Activated CD4-positive, alpha-beta T cell treated with anti-CD3 and anti-CD28 coated beads, Interleukin-2, amount 50 U/mL, for 24 hours (primary cell): Measurements from ENCODE around the gene CPNE4.
"Not testable (repeated sequence)": the region's sequence is repeated elsewhere in the genome, so short reads cannot be mapped to it uniquely, and the experiment has no call there.

Experiments used
- DNase-seq, 2 donors: peaks; one replicate each; pipeline ENCODE4 v3.0.0-alpha.2; 2020; ENCODE audit warnings: low read depth in 1 of 2, low spot score in 1 of 2

CPNE4 gene

GRCh38 chr3:132017137-132017536 lies 17.7 kb downstream of the CPNE4 start:
- DNase-seq = no peak

- DNase-seq = no peak
These were observed 18.5 kb downstream of the CPNE4 start for GRCh38 chr3:132016061-132017041.

- no peak for DNase-seq
These were observed 20.7 kb downstream of the CPNE4 start for GRCh38 chr3:132014105-132014504.

- DNase-seq = no peak
These were observed 25.6 kb downstream of the CPNE4 start for GRCh38 chr3:132009241-132009640.

DNA sequence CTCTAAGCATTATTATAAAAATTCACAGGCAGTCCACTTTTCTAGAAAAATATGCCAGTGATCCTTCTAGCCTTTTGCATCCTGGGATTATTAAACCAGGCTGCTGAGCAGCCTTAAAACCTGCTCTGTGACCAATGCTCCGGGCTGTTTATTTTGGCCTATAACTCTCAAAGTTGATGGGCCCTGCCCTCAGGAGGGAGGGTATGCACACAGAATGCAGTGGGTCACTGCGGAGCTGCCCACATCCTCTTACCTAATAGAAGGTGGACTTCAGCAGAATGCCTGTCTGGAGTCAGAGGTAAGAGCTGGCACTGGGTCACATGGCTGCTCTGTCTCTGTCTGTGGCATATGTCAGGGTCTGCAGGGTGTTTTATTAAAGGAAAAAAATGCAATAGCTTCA lies 26.0 kb downstream of the CPNE4 start:
- no peak for DNase-seq

GRCh38 chr3:132007617-132008016 lies 27.2 kb downstream of the CPNE4 start:
- no peak for DNase-seq

DNA sequence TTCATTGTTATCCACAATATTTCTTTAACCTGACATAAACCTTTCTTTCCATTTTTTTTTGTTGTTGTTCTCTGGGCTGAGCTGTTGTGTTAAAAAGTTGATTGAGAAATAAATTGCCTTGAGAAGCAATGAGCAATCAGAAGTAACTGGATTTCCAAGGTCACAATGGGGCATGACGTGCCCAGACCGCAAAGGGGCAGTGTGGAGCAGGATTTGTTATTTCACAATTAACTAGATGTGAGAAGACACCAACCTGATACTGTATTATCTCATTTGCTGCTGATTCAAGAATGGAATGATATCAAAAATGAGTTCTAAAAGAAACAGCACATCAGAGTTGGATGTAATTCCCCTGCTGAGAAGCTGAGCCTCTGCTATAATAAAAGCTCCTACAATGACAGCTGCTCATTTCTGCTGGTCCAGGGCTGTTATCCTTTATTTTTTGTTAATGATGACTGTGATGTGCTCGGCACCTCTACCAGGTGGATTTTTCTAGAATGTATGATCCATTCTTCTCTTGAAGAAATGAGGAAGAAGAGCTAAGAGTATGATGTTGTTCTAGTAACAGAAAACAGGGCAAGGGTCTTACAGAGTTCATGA lies 28.1 kb downstream of the CPNE4 start:
- no peak for DNase-seq

DNA sequence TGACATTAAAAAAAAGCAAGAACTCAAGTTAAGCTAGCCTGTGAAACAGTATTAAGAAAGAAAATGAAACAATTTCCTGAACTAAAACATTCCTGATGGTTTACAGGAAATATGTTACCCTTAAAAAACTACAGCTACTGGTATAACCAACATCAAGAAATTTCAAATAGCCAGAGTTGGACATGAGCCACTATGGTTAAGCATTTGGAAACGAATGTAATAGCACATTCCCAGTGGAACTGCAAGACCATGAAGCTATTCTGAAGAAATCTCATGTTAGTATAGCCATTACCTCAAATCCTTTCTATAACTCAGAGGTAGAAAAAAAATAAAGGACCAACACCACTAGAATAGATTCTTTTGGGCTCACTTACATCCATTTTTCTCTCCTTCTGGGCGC lies 30.2 kb downstream of the CPNE4 start:
- no peak for DNase-seq

- no peak for DNase-seq
These were observed 31.1 kb downstream of the CPNE4 start for GRCh38 chr3:132003685-132004084.

DNA sequence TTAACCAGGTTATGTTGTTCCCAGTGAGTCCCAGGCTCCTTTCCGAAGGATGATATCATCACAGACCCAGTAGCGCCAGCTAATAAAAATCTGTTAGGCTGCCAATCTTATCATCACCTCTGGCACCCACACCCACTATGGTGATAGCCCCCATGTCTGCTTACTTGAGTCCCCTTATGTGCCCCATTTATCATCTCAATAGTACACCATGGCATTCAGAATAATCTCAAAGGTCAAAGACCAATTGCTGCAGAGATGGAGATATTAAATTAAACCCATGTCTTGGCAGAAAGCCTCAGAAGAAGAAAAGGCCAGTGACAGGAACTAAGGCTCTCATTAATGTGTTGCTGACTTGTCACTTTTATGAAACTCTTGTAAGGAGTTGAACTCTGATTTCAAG lies 32.8 kb downstream of the CPNE4 start:
- no peak for DNase-seq

DNA sequence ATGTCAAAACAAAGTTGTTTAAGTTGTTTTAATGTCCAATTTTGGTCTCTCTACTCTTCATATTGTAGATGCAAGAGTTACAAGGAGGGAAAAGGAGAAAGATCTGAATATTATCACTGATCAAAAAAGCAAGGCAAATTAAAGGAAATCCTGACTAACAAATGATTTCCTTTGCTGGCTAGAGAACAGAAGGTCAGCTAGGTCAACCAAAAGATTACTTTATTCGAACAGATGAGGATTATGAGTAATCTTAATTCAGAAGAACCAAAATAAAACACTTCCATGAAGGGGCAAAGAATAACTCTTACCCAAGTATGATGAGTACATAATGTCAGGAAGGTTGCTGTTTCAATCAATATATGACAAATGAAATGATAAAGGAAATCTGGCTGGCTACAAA lies 33.8 kb downstream of the CPNE4 start:
- no peak for DNase-seq

- no peak for DNase-seq
These were observed 36.8 kb downstream of the CPNE4 start for GRCh38 chr3:131998027-131998426.

GRCh38 chr3:131995891-131996290 lies 38.9 kb downstream of the CPNE4 start:
- no peak for DNase-seq

GRCh38 chr3:131989318-131989717 lies 45.5 kb downstream of the CPNE4 start:
- DNase-seq = no peak

DNA sequence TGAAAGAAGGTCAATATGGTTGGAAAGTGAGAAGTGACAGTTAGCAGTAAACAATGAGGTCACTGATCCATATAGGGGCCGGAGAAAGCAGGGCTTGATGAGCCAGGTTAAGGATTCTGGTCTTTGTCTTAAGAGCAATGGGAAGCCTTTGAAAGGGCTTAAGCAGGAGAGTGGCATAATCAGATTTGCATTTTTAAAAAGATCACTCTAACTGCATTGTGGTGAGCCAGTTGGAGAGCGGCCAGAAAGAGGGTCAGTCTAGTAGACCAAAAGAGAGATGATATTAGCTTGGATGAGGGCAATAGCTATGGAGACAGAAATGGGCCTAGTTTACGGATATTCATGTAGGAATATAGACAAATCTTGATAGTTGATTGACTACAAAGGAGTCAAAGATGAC lies 46.6 kb downstream of the CPNE4 start:
- no peak for DNase-seq

- DNase-seq = no peak
These were observed 51.1 kb downstream of the CPNE4 start for GRCh38 chr3:131983689-131984088.

DNA sequence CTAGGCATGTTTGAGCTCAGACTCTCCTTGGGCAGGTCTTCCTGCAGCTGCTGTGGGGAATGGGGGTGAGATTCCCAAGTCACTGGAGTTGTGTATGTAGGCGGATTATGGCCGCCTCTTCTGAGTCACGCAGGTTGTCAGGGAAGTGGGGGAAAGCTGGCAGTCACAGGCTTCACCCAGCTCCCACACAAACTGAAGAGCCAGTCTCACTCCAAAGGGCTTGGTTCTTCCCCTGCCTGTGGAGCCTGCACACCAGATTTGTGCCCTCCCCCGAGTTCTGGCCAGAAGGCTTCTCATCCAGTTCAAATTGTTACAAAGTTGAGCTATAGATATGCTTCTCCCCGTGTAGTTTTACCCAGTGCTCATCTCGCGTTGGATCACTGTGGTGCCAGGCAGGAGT lies 53.5 kb downstream of the CPNE4 start:
- no peak for DNase-seq

DNA sequence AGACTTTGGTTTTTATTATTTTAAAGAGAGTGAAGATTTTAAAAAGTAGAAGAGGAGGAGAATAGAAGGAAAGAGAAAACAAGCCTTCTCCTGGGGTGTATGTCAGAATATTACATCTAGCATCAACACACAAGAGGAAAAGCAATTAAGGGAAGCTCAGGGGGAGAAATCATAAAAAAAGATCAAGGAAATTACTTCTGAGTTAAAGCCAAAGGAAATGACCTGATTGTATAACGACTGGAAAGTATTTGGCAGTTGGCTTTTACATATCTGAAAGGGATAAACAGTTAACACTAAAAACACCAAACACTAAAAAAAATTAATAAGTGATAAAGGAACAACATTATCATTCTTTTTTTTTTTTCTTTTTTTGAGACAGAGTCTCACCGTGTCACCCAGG lies 58.4 kb downstream of the CPNE4 start:
- no peak for DNase-seq

GRCh38 chr3:131975047-131975446 lies 59.8 kb downstream of the CPNE4 start:
- DNase-seq = no peak

DNA sequence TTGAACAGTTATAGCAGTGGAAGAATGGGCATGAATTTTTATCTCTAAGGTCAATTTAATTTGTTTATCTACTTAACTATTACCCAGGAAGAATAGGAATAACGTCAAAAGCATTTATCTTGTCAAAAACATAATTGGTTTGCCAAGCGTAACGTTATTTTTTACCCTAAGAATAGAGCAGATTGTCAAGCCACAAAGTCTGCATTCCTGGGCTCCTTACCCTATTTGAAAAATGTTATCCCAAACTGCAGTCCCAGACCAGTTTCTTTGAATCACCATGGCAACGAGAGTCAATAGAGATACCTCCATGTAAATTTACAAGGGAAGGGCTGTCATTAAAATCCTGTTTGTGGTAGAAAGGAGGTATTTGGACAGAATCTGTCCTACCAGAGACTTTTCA lies 61.1 kb downstream of the CPNE4 start:
- no peak for DNase-seq

DNA sequence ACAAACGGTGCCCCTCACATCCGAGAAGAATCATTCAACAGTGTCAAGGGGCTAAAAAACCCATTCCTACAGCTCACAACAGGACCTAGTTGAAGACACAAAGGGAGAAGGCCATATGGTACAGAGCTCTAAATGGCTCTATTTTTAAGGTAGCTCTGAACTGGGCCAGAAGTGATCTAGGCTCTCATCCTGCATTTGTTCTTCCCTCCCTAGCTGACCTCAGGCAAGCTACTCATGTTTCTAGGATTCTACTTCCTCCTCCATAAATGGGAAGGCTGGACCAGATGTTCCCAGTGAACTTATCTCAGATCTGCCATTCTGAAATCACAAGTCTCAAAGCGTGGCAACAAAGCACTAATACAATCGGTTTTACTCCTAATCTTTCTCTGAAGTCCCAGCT lies 62.3 kb downstream of the CPNE4 start:
- DNase-seq = no peak

- DNase-seq = no peak
These were observed 62.7 kb downstream of the CPNE4 start for GRCh38 chr3:131972091-131972490.

DNA sequence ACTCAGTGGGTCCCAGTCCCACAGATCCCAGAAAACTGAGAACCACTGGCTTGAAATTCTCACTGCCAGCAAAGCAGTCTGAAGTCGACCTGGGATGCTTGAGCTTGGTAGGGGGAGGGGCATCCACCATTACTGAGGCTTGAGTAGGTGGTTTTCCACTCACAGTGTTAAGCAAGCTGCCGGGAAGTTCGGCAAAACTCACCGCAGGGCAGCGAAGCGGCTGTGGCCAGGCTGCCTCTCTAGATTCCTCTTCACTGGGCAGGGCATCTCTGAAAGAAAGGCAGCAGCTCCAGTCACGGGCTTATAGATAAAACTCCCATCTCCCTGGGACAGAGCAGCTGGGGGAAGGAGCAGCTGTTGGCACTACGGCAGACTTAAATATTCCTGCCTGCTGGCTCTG lies 71.4 kb downstream of the CPNE4 start:
- DNase-seq = not testable (repeated sequence)
